ENCODE results near the gene FBXW7.

Gene FBXW7

DNA sequence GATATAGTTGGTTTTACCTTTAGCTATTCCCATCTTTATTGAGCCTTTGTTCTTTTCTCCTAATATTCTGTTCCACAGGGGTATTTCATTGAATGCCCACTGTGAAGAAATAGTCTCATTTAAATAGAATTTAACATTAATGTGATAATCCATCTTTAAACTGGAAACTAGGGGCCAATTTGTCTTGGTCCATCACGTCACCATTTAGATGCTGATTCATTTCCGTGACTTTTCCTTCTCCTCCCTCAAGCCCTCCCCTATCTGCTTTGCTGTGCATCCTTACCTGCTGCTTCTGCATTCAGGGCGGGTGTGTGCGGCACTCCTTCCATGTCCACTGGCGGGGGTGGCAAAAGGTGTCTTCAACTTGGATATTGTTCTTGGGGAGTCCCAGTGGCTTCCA lies 241.1 kb downstream of the FBXW7 start:
- Histone ChIP-seq H3K23ac (ENCODE audit: low read length) (no peak overlapping the region), H3K79me2 (ENCODE audit: control insufficient read depth, insufficient read depth, low read length, poor library complexity) (no peaks in the 10 kb centered on the region), H3K4me1 (ENCODE audit: control insufficient read depth in 1 of 2, insufficient read depth in 2 of 2, low read length in 2 of 2) (no peaks in the 10 kb centered on the region)

DNA sequence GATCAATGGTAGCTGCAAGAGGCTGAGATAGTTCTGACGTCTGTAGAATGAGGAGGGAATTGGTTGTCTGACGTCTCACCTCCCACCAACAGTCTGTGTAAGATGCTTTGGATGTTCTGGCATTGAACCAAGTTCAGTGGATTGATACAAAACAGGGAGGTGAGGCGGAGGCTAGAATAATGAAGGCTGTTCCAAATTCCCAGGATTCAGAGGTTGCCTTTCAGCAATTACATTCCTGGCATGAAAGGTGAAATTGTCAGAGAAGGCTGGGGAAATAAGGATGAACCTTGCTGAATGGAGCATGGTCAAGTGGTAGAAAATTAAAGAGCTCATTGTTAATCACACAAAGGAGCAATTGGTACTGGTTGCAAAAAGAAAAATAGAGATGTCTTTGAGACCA lies 241.6 kb downstream of the FBXW7 start:
- Histone ChIP-seq H4K91ac (ENCODE audit: low read depth, low read length) (no peak overlapping the region), H3K79me2 (ENCODE audit: control insufficient read depth, insufficient read depth, low read length, poor library complexity) (no peaks in the 10 kb centered on the region), H4K8ac (ENCODE audit: low read depth, low read length) (no peak overlapping the region), H2BK5ac (ENCODE audit: low read depth, low read length, poor library complexity) (no peak overlapping the region), H3K36me3 (ENCODE audit: control insufficient read depth in 1 of 2, insufficient read depth in 2 of 2, low read length in 2 of 2) (no peaks in the 10 kb centered on the region), H3K14ac (ENCODE audit: low read length) (no peak overlapping the region), H3K9me3 (ENCODE audit: insufficient read depth, low read depth, low read length) (no peaks in the 10 kb centered on the region), H2AFZ (ENCODE audit: insufficient read depth, low read length, poor library complexity) (no peak overlapping the region), H2AK5ac (ENCODE audit: low read length) (no peak overlapping the region), H3K4me1 (ENCODE audit: control insufficient read depth in 1 of 2, insufficient read depth in 2 of 2, low read length in 2 of 2) (no peaks in the 10 kb centered on the region), H4K12ac (ENCODE audit: low read depth, low read length) (no peak overlapping the region), H3K18ac (ENCODE audit: low read length) (no peak overlapping the region), H3K27ac (ENCODE audit: low read depth, low read length) (no peak overlapping the region), H3K23ac (ENCODE audit: low read length) (no peak overlapping the region), H3K4me3 (ENCODE audit: low read depth, low read length) (no peak overlapping the region), H3K27me3 (ENCODE audit: insufficient read depth, low read length) (no peaks in the 10 kb centered on the region), H3K4me2 (ENCODE audit: low read length) (no peak overlapping the region), H2BK120ac (ENCODE audit: insufficient read depth, low read length, poor library complexity) (no peak overlapping the region), H2BK12ac (ENCODE audit: low read length) (no peak overlapping the region), H3K4ac (ENCODE audit: low read depth, low read length) (no peak overlapping the region), H3K9ac (ENCODE audit: low read length) (no peak overlapping the region), H3K79me1 (ENCODE audit: low read length) (no peaks in the 10 kb centered on the region)
- DNase-seq = no peak
- no CpG with 5 or more reads among the region's 3 CpGs for WGBS (ENCODE audit: extremely low coverage, insufficient coverage, insufficient read length)

More for the DNA sequence above, 241.1 kb downstream of the FBXW7 start:
- Histone ChIP-seq H2AK5ac (ENCODE audit: low read length) (no peak overlapping the region), H2BK12ac (ENCODE audit: low read length) (no peak overlapping the region), H3K18ac (ENCODE audit: low read length) (no peak overlapping the region), H3K36me3 (ENCODE audit: control insufficient read depth in 1 of 2, insufficient read depth in 2 of 2, low read length in 2 of 2) (no peaks in the 10 kb centered on the region), H3K14ac (ENCODE audit: low read length) (no peak overlapping the region), H3K4me2 (ENCODE audit: low read length) (no peak overlapping the region), H3K27me3 (ENCODE audit: insufficient read depth, low read length) (no peaks in the 10 kb centered on the region), H3K4me3 (ENCODE audit: low read depth, low read length) (no peak overlapping the region), H2BK120ac (ENCODE audit: insufficient read depth, low read length, poor library complexity) (no peak overlapping the region), H3K9me3 (ENCODE audit: insufficient read depth, low read depth, low read length) (no peaks in the 10 kb centered on the region), H2BK5ac (ENCODE audit: low read depth, low read length, poor library complexity) (no peak overlapping the region), H4K8ac (ENCODE audit: low read depth, low read length) (no peak overlapping the region), H3K9ac (ENCODE audit: low read length) (no peak overlapping the region), H3K79me1 (ENCODE audit: low read length) (no peaks in the 10 kb centered on the region), H4K91ac (ENCODE audit: low read depth, low read length) (no peak overlapping the region), H4K12ac (ENCODE audit: low read depth, low read length) (no peak overlapping the region), H3K4ac (ENCODE audit: low read depth, low read length) (no peak overlapping the region), H2AFZ (ENCODE audit: insufficient read depth, low read length, poor library complexity) (no peak overlapping the region), H3K27ac (ENCODE audit: low read depth, low read length) (no peak overlapping the region)
- no peak for DNase-seq
- WGBS (ENCODE audit: extremely low coverage, insufficient coverage, insufficient read length) = no CpG with 5 or more reads among the region's 5 CpGs

DNA sequence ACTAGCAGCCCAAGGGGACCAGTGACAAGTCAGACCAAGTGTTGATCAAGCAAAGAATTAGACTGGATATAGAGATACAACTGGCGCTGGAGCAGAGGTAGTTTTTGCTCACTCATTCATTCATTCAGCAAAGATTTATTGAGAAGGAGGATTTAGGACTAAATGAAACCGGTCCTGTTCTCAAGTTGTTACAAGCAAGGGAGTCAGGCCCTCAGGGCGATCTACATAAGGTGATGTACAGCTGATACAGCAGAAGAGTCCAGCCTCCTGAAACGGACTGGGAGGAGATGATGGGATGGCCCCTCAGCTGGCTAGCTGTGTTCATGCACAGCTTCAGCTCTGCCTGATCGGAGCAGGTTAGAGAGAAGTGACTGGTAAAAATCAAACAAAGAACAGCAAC lies 242.4 kb downstream of the FBXW7 start:
- Histone ChIP-seq H3K9me3 (ENCODE audit: insufficient read depth, low read depth, low read length) (no peaks in the 10 kb centered on the region), H2AK5ac (ENCODE audit: low read length) (no peak overlapping the region), H3K23ac (ENCODE audit: low read length) (no peak overlapping the region), H3K9ac (ENCODE audit: low read length) (no peak overlapping the region), H2AFZ (ENCODE audit: insufficient read depth, low read length, poor library complexity) (no peak overlapping the region), H4K8ac (ENCODE audit: low read depth, low read length) (no peak overlapping the region), H3K4me1 (ENCODE audit: control insufficient read depth in 1 of 2, insufficient read depth in 2 of 2, low read length in 2 of 2) (no peaks in the 10 kb centered on the region), H3K14ac (ENCODE audit: low read length) (no peak overlapping the region), H3K27me3 (ENCODE audit: insufficient read depth, low read length) (no peaks in the 10 kb centered on the region), H2BK5ac (ENCODE audit: low read depth, low read length, poor library complexity) (no peak overlapping the region), H3K18ac (ENCODE audit: low read length) (no peak overlapping the region), H2BK120ac (ENCODE audit: insufficient read depth, low read length, poor library complexity) (no peak overlapping the region), H3K79me2 (ENCODE audit: control insufficient read depth, insufficient read depth, low read length, poor library complexity) (no peaks in the 10 kb centered on the region), H3K4me3 (ENCODE audit: low read depth, low read length) (no peak overlapping the region), H3K27ac (ENCODE audit: low read depth, low read length) (no peak overlapping the region), H3K4ac (ENCODE audit: low read depth, low read length) (no peak overlapping the region), H3K36me3 (ENCODE audit: control insufficient read depth in 1 of 2, insufficient read depth in 2 of 2, low read length in 2 of 2) (no peaks in the 10 kb centered on the region), H2BK12ac (ENCODE audit: low read length) (no peak overlapping the region), H3K79me1 (ENCODE audit: low read length) (no peaks in the 10 kb centered on the region), H3K4me2 (ENCODE audit: low read length) (no peak overlapping the region), H4K91ac (ENCODE audit: low read depth, low read length) (no peak overlapping the region), H4K12ac (ENCODE audit: low read depth, low read length) (no peak overlapping the region)
- no CpG with 5 or more reads among the region's 5 CpGs for WGBS (ENCODE audit: extremely low coverage, insufficient coverage, insufficient read length)
- no peak for DNase-seq

DNA sequence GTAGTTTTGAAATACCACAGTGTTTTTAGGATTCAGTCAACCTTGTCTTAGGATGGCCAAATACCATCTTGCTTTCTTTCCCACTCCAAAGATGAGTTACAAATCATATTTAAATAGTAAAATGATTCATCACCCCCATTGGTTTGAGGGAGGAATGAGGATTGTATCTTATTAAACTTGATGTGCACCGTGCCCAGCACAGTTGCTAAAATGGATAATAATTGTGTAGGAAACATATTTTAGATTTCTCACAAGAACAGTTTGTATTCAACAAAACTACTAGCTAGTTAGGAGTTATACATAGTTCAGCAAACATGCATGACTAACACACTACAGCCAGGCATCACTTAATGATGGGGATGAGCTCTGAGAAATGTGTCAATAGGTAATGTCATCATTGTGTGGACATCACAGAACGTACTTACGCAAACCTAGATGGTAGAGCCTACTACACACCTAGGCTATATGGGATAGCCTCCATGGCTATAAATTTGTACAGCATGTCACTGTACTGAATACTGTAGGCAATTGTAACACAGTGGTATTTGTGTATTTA lies 245.4 kb downstream of the FBXW7 start:
- no peak overlapping the region for H2AK5ac ChIP-seq (ENCODE audit: low read length)
- no peak overlapping the region for H2BK12ac ChIP-seq (ENCODE audit: low read length)
- H3K4me1 ChIP-seq (ENCODE audit: control insufficient read depth in 1 of 2, insufficient read depth in 2 of 2, low read length in 2 of 2) = no peaks in the 10 kb centered on the region
- no peak overlapping the region for H2AFZ ChIP-seq (ENCODE audit: insufficient read depth, low read length, poor library complexity)
- H3K36me3 ChIP-seq (ENCODE audit: control insufficient read depth in 1 of 2, insufficient read depth in 2 of 2, low read length in 2 of 2) = no peaks in the 10 kb centered on the region
- no peaks in the 10 kb centered on the region for H3K79me1 ChIP-seq (ENCODE audit: low read length)
- H3K79me2 ChIP-seq (ENCODE audit: control insufficient read depth, insufficient read depth, low read length, poor library complexity) = no peaks in the 10 kb centered on the region
- no peak overlapping the region for H3K9ac ChIP-seq (ENCODE audit: low read length)
- no peak overlapping the region for H3K4me3 ChIP-seq (ENCODE audit: low read depth, low read length)
- H4K12ac ChIP-seq (ENCODE audit: low read depth, low read length) = no peak overlapping the region
- no peak overlapping the region for H3K4me2 ChIP-seq (ENCODE audit: low read length)
- no peak overlapping the region for H4K8ac ChIP-seq (ENCODE audit: low read depth, low read length)
- H3K4ac ChIP-seq (ENCODE audit: low read depth, low read length) = no peak overlapping the region
- H3K27ac ChIP-seq (ENCODE audit: low read depth, low read length) = no peak overlapping the region
- no CpG with 5 or more reads among the region's 3 CpGs for WGBS (ENCODE audit: extremely low coverage, insufficient coverage, insufficient read length)
- no peak overlapping the region for H2BK5ac ChIP-seq (ENCODE audit: low read depth, low read length, poor library complexity)
- no peaks in the 10 kb centered on the region for H3K9me3 ChIP-seq (ENCODE audit: insufficient read depth, low read depth, low read length)
- no peaks in the 10 kb centered on the region for H3K27me3 ChIP-seq (ENCODE audit: insufficient read depth, low read length)
- no peak overlapping the region for H3K18ac ChIP-seq (ENCODE audit: low read length)
- no peak overlapping the region for H3K14ac ChIP-seq (ENCODE audit: low read length)
- no peak overlapping the region for H3K23ac ChIP-seq (ENCODE audit: low read length)
- no peak overlapping the region for H4K91ac ChIP-seq (ENCODE audit: low read depth, low read length)
- H2BK120ac ChIP-seq (ENCODE audit: insufficient read depth, low read length, poor library complexity) = no peak overlapping the region
- peak in 1 of 2 donors; percentile 35 for DNase-seq
